Measurements from ENCODE around the gene SHD. TPM values are rescaled to one million over a fixed set of nuclear protein-coding genes. Genes with fewer than 3 reads are reported as not detected.

The SHD gene
- total RNA-seq, 1 experiment from 2014 or later: not detected

DNA sequence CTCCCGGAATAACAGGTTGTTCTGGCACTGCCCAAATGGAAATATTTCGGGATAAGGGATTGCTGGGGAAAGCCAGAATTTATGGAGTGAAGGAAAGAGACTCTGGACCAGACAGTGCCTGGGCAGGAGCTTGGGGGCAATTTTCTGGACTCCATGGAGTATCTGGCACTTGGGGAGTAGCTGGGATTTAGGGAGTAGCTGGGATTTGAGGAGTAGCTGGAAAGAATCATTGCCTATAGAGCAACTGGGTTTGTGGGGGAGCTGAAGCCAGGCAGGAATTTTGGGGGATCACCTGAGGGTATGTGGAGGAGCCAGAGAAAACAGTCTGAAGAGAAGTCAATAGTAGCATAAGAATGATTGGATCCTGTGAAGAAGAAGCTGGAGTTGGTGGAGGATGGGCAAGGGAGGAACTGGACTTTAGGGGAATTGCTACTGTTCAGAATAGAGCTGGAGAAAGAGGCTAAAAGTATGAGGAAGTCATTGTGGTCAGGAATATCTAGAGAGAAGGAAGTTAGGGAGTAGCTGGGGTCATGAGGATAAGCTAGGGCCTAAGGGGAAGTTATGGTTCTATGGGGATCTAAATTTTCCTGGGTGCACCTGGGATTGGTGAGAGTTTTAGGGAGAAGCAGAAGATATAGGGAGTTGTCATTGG, 40.1 kb downstream of the SHD start:
- POLR2A ChIA-PET (ENCODE audit: low non-redundant PET): no interaction called here
- TF ChIP-seq, protein P1, sequence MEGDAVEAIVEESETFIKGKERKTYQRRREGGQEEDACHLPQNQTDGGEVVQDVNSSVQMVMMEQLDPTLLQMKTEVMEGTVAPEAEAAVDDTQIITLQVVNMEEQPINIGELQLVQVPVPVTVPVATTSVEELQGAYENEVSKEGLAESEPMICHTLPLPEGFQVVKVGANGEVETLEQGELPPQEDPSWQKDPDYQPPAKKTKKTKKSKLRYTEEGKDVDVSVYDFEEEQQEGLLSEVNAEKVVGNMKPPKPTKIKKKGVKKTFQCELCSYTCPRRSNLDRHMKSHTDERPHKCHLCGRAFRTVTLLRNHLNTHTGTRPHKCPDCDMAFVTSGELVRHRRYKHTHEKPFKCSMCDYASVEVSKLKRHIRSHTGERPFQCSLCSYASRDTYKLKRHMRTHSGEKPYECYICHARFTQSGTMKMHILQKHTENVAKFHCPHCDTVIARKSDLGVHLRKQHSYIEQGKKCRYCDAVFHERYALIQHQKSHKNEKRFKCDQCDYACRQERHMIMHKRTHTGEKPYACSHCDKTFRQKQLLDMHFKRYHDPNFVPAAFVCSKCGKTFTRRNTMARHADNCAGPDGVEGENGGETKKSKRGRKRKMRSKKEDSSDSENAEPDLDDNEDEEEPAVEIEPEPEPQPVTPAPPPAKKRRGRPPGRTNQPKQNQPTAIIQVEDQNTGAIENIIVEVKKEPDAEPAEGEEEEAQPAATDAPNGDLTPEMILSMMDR (conservative IDR thresholded peaks at IDR 0.05; ENCODE audit: low read depth, low read length): no peak
- TF ChIP-seq EZH2 (IDR thresholded peaks at IDR 0.05; ENCODE audit: borderline replicate concordance, low read depth, low read length, poor library complexity, severe bottlenecking): no peak
- DNase-seq (ENCODE audit: low spot score): no peak
- no peaks in the 10 kb centered on the region for H3K36me3 ChIP-seq (ENCODE audit: insufficient read depth, low read length, poor library complexity, severe bottlenecking)
- no peaks in the 10 kb centered on the region for H3K4me1 ChIP-seq (ENCODE audit: insufficient read depth, low read length, poor library complexity, severe bottlenecking)
- H3K9me3 ChIP-seq (ENCODE audit: low read depth, low read length, poor library complexity, severe bottlenecking): no peaks in the 10 kb centered on the region
- CTCF ChIA-PET: no interaction called here
- no peaks in the 10 kb centered on the region for H3K27me3 ChIP-seq (replicated peaks; ENCODE audit: insufficient read depth, low read depth, low read length, poor library complexity)
- no peak overlapping the region for H3K4me3 ChIP-seq (ENCODE audit: low read depth, low read length, poor library complexity, severe bottlenecking)
- intact Hi-C loops (cut with micrococcal nuclease; ENCODE audit: unreplicated experiment): no loop called here
- H3K27ac ChIP-seq (ENCODE audit: low read depth, low read length, poor library complexity, severe bottlenecking): no peak overlapping the region
- BruUV-seq (replicated peaks): no TSS peak

- TF ChIP-seq, protein P1 (conservative IDR thresholded peaks at IDR 0.05; ENCODE audit: low read depth, low read length): no peak
- no peak for TF ChIP-seq EZH2 (IDR thresholded peaks at IDR 0.05; ENCODE audit: borderline replicate concordance, low read depth, low read length, poor library complexity, severe bottlenecking)
- no peak overlapping the region for H3K4me3 ChIP-seq (ENCODE audit: low read depth, low read length, poor library complexity, severe bottlenecking)
- CTCF ChIA-PET: no interaction called here
- intact Hi-C loops (cut with micrococcal nuclease; ENCODE audit: unreplicated experiment): no loop called here
- no peaks in the 10 kb centered on the region for H3K36me3 ChIP-seq (ENCODE audit: insufficient read depth, low read length, poor library complexity, severe bottlenecking)
- no peaks in the 10 kb centered on the region for H3K4me1 ChIP-seq (ENCODE audit: insufficient read depth, low read length, poor library complexity, severe bottlenecking)
- POLR2A ChIA-PET (ENCODE audit: low non-redundant PET): no interaction called here
- DNase-seq (ENCODE audit: low spot score): no peak
- no peaks in the 10 kb centered on the region for H3K9me3 ChIP-seq (ENCODE audit: low read depth, low read length, poor library complexity, severe bottlenecking)
- no peak overlapping the region for H3K27ac ChIP-seq (ENCODE audit: low read depth, low read length, poor library complexity, severe bottlenecking)
- BruUV-seq (replicated peaks): no TSS peak
- H3K27me3 ChIP-seq (replicated peaks; ENCODE audit: insufficient read depth, low read depth, low read length, poor library complexity): no peaks in the 10 kb centered on the region
These were observed 41.4 kb downstream of the SHD start for GRCh38 chr19:4320419-4320818.

DNA sequence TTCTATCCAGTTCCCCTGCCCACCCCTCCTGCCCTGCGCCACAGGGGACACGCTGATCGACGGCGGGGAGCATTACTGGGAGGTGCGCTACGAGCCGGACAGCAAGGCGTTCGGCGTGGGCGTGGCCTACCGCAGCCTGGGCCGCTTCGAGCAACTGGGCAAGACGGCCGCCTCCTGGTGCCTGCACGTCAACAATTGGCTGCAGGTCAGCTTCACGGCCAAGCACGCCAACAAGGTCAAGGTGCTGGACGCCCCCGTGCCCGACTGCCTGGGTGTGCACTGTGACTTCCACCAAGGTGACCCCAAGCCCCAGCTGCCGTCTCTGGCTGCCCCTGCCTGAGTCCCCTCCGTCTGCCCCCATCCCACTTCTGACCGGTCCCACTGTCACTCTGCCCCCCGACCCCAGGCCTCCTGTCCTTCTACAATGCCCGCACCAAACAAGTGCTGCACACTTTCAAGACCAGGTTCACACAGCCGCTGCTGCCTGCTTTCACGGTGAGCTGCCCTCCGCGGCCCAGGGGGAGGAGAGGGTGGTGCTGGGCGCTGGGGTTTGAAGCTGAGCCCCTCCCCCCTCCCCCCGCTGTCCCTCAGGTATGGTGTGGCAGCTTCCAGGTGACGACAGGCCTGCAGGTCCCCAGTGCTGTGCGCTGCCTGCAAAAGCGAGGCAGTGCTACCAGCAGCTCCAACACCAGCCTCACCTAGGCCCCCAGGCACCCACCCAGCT, 44.0 kb downstream of the SHD start:
- H3K4me3 ChIP-seq (ENCODE audit: low read depth, low read length, poor library complexity, severe bottlenecking): no peak overlapping the region
- BruUV-seq (replicated peaks): no TSS peak
- ChIA-PET POLR2A (ENCODE audit: low non-redundant PET) (interaction anchor here (0.5 kb wide), 1 partner anchor 49 kb away, joined by 7 read pairs; no protein-coding TSS in a partner anchor), CTCF (interaction anchor here (1.0 kb wide), 1 partner anchor 56 kb away, joined by 4 read pairs; no protein-coding TSS in a partner anchor)
- intact Hi-C loops (cut with micrococcal nuclease; ENCODE audit: unreplicated experiment): no loop called here
- no peak for TF ChIP-seq EZH2 (IDR thresholded peaks at IDR 0.05; ENCODE audit: borderline replicate concordance, low read depth, low read length, poor library complexity, severe bottlenecking)
- TF ChIP-seq, protein P1 (conservative IDR thresholded peaks at IDR 0.05; ENCODE audit: low read depth, low read length): no peak
- no peaks in the 10 kb centered on the region for H3K27me3 ChIP-seq (replicated peaks; ENCODE audit: insufficient read depth, low read depth, low read length, poor library complexity)
- no peaks in the 10 kb centered on the region for H3K9me3 ChIP-seq (ENCODE audit: low read depth, low read length, poor library complexity, severe bottlenecking)
- no peaks in the 10 kb centered on the region for H3K36me3 ChIP-seq (ENCODE audit: insufficient read depth, low read length, poor library complexity, severe bottlenecking)
- no peak overlapping the region for H3K27ac ChIP-seq (ENCODE audit: low read depth, low read length, poor library complexity, severe bottlenecking)
- H3K4me1 ChIP-seq (ENCODE audit: insufficient read depth, low read length, poor library complexity, severe bottlenecking): peaks cover 11% of the 10 kb centered on the region
- no peak for DNase-seq (ENCODE audit: low spot score)
